Lung (tissue), 12 donors: ENCODE measurements around the gene EML5. TPM values are rescaled to one million over a fixed set of nuclear protein-coding genes. Genes with fewer than 3 reads are reported as not detected.
A peak's percentile ranks its signal among the peaks of the same experiment; 100 is the strongest.

Experiments used
- ATAC-seq: fragments of 200-7000 bp; cut with Tn5 transposase; one replicate; pipeline ENCODE4 v1.9.1; 2020; ENCODE audit warnings: moderate number of reproducible peaks; ENCODE audit not compliant: insufficient read depth, low FRiP score
- DNase-seq, 3 donors: peaks; one replicate each; pipeline ENCODE4 v3.0.0-alpha.2; 2013 to 2017
- H3K27ac ChIP-seq, 2 donors: one replicate each; pipeline ENCODE4 v1.5.1; 2013; ENCODE audit warnings: mild to moderate bottlenecking in 2 of 2, moderate library complexity in 2 of 2, control low read depth in 1 of 2, inconsistent platforms in 1 of 2, low read depth in 1 of 2, low read length in 1 of 2
- H3K27me3 ChIP-seq, 3 donors: one replicate each; pipeline ENCODE4 v1.5.1; 2013; ENCODE audit warnings: low read length in 2 of 3; ENCODE audit not compliant: control insufficient read depth in 3 of 3, insufficient read depth in 3 of 3
- H3K36me3 ChIP-seq, 4 donors: one replicate each; pipeline ENCODE4 v1.5.1; 2013; ENCODE audit warnings: low read length in 4 of 4, mild to moderate bottlenecking in 1 of 4, moderate library complexity in 1 of 4; ENCODE audit not compliant: control insufficient read depth in 4 of 4, insufficient read depth in 4 of 4
- H3K4me1 ChIP-seq, 5 donors: one replicate each; pipeline ENCODE4 v1.5.1; 2013; ENCODE audit warnings: low read length in 5 of 5, mild to moderate bottlenecking in 2 of 5, moderate library complexity in 1 of 5; ENCODE audit not compliant: control insufficient read depth in 5 of 5, insufficient read depth in 5 of 5
- H3K4me3 ChIP-seq: one replicate; pipeline ENCODE4 v1.5.1; 2013; ENCODE audit warnings: mild to moderate bottlenecking, control low read depth, moderate library complexity
- H3K9ac ChIP-seq, 2 donors: one replicate each; pipeline ENCODE4 v1.5.1; 2013; ENCODE audit warnings: low read length in 2 of 2, control low read depth in 1 of 2; ENCODE audit not compliant: insufficient read depth in 1 of 2
- H3K9me3 ChIP-seq, 4 donors: one replicate each; pipeline ENCODE4 v1.5.1; 2013; ENCODE audit warnings: low read length in 3 of 4, mild to moderate bottlenecking in 1 of 4, moderate library complexity in 1 of 4; ENCODE audit not compliant: control insufficient read depth in 4 of 4, insufficient read depth in 3 of 4
- WGBS, 2 donors: extraction: QIAGEN DNeasy Blood & Tissue Kit; methylation state at CpG; one replicate each; pipeline ENCODE4 v1.1.7; 2013; 5-methylcytosine and 5-hydroxymethylcytosine counted together
- polyA plus RNA-seq, 2 donors: library from polyadenylated mRNA; stranded (reverse); fragments of 200-250 nt; gene quantifications; one replicate each; pipeline ENCODE4 v1.2.1, GENCODE V29; 2013
- total RNA-seq, 2 donors: library from RNA; depleted of rRNA in 1 of 2; stranded (reverse); fragments of >200 nt in 1 of 2; gene quantifications; one replicate each; pipeline ENCODE4 v1.2.1, GENCODE V29; 2014 to 2021
- TF ChIP-seq, protein P1 (sequence below): IDR thresholded peaks from 2 replicates; pipeline ENCODE4 v1.5.1; 2012; ENCODE audit warnings: mild to moderate bottlenecking; ENCODE audit errors: control extremely low read depth, extremely low read depth
- donor health status: control.
- donor health status: control.
- donor health status: Bipolar disorder and iron deficiency.
- donor health status: healthy.
- donor health status: DM: yes; HTN: yes; CAD: no.

Gene EML5
- total and polyA plus RNA-seq, 4 donors = 0.31 to 10.2 (median 1.2) TPM

- Histone ChIP-seq H3K4me1 (peaks cover 0 to 3% (median 0%) of the 10 kb centered on the region in 5 donors), H3K27ac (no peak overlapping the region), H3K4me3 (no peak overlapping the region), H3K9ac (no peak overlapping the region), H3K36me3 (no peaks in the 10 kb centered on the region), H3K9me3 (no peaks in the 10 kb centered on the region), H3K27me3 (no peaks in the 10 kb centered on the region)
- WGBS, 2 donors = 91 to 96% methylated on average over 3 of the region's 3 CpGs
- no peak for ATAC-seq
- TF ChIP-seq, protein P1, sequence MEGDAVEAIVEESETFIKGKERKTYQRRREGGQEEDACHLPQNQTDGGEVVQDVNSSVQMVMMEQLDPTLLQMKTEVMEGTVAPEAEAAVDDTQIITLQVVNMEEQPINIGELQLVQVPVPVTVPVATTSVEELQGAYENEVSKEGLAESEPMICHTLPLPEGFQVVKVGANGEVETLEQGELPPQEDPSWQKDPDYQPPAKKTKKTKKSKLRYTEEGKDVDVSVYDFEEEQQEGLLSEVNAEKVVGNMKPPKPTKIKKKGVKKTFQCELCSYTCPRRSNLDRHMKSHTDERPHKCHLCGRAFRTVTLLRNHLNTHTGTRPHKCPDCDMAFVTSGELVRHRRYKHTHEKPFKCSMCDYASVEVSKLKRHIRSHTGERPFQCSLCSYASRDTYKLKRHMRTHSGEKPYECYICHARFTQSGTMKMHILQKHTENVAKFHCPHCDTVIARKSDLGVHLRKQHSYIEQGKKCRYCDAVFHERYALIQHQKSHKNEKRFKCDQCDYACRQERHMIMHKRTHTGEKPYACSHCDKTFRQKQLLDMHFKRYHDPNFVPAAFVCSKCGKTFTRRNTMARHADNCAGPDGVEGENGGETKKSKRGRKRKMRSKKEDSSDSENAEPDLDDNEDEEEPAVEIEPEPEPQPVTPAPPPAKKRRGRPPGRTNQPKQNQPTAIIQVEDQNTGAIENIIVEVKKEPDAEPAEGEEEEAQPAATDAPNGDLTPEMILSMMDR = no peak
- no peak for DNase-seq
Observed at GRCh38 chr14:88625671-88626070, 167.1 kb downstream of the EML5 start.

DNA sequence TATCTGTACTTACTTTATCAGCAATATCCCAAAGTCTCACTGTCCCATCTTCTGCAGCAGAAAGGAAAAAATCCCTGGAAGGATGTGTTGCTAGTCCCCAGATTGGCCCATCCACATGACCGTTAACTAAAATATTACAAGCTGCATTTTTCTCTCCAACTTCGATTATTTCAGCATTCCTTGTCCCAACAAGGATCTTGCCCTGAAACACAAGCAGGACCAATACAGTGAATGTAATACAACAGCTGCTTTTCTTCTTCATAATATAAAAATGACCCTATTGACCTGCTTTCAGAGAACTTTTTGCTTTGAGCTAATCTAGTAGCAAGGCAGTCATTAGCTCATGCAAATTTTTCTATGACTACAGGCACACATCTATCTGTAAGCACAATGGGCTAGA is 171.7 kb downstream of the EML5 start:
- TF ChIP-seq, protein P1 = no peak
- DNase-seq = peak in 2 of 3 donors; percentile 30 to 37
- Histone ChIP-seq H3K4me1 (peaks cover 0 to 3% (median 0%) of the 10 kb centered on the region in 5 donors), H3K9ac (no peak overlapping the region), H3K27ac (no peak overlapping the region), H3K9me3 (no peaks in the 10 kb centered on the region), H3K36me3 (peaks cover 0 to 1% (median 0%) of the 10 kb centered on the region in 4 donors), H3K27me3 (no peaks in the 10 kb centered on the region), H3K4me3 (no peak overlapping the region)
- no peak for ATAC-seq
- WGBS, 2 donors = 80 to 85% methylated on average over 2 of the region's 2 CpGs

- no peak overlapping the region for H3K27ac ChIP-seq
- whole genome bisulfite sequencing, 2 donors = 87 to 96% methylated on average over 5 of the region's 5 CpGs
- H3K4me1 ChIP-seq = peaks cover 0 to 3% (median 1%) of the 10 kb centered on the region in 5 donors
- H3K9me3 ChIP-seq = no peaks in the 10 kb centered on the region
- no peak overlapping the region for H3K4me3 ChIP-seq
- DNase-seq (no peak), ATAC-seq (no peak)
- no peak overlapping the region for H3K9ac ChIP-seq
- H3K27me3 ChIP-seq = no peaks in the 10 kb centered on the region
- TF ChIP-seq, protein P1 = no peak
- peaks cover 0 to 7% (median 3%) of the 10 kb centered on the region in 4 donors for H3K36me3 ChIP-seq
Observed at GRCh38 chr14:88618476-88618875, 174.3 kb downstream of the EML5 start.

DNA sequence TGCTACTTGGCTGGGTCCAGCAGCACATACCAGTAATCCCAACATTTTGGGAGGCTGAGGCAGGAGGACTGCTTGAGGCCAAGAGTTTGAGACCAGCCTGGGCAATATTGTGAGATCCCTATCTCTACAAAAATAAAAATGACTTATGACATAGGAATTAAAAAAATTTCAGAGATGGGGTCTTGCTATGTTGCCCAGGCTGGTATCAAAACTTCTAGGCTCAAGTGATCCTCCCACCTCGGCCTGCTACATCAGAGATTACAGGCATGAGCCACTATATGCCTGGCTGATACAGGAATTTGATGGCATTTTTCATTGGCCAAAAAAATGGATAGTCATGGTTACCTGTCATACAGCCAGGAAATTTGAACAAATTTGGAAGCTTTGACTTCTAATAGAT is 175.3 kb downstream of the EML5 start:
- Histone ChIP-seq H3K27ac (no peak overlapping the region), H3K9ac (no peak overlapping the region), H3K36me3 (peaks cover 2 to 13% (median 6%) of the 10 kb centered on the region in 4 donors), H3K4me1 (peaks cover 0 to 3% (median 1%) of the 10 kb centered on the region in 5 donors), H3K9me3 (no peaks in the 10 kb centered on the region), H3K4me3 (no peak overlapping the region), H3K27me3 (no peaks in the 10 kb centered on the region)
- TF ChIP-seq, protein P1 = no peak
- ATAC-seq = no peak
- WGBS, 2 donors = 97 to 98% methylated on average over 1 of the region's 1 CpG
- no peak for DNase-seq
